HL-60 (cell line): ENCODE measurements around the gene KCNH1.
A peak's percentile ranks its signal among the peaks of the same experiment; 100 is the strongest.

Experiments
- DNase-seq, 2 experiments: peaks; one replicate each; pipeline ENCODE4 v3.0.0-alpha.2; 2010 to 2020; ENCODE audit warnings: low read depth in 1 of 2, low spot score in 1 of 2
- H3K27ac ChIP-seq: fragments of 250-450 bp; sonication (Bioruptor Pico); replicated peaks from 2 replicates; pipeline ENCODE4 v1.5.1; 2020; ENCODE audit warnings: mild to moderate bottlenecking, moderate library complexity
- H3K27me3 ChIP-seq: fragments of 250-450 bp; sonication (Bioruptor Pico); 2 replicates; pipeline ENCODE4 v1.5.1; 2021; ENCODE audit warnings: mild to moderate bottlenecking, moderate library complexity; ENCODE audit not compliant: insufficient read depth, poor library complexity, severe bottlenecking
- H3K4me3 ChIP-seq: replicated peaks from 2 replicates; pipeline ENCODE4 v1.5.1; 2011; ENCODE audit warnings: mild to moderate bottlenecking, control low read depth, low read length; ENCODE audit not compliant: insufficient read depth
- GABPA ChIP-seq: IDR thresholded peaks from 2 replicates; pipeline ENCODE4 v1.6.1; 2012; ENCODE audit warnings: low read depth
- POLR2AphosphoS5 ChIP-seq: IDR thresholded peaks from 2 replicates; pipeline ENCODE4 v1.6.1; 2012; ENCODE audit warnings: low read depth
- SPI1 ChIP-seq: IDR thresholded peaks from 2 replicates; pipeline ENCODE4 v1.6.1; 2012; ENCODE audit warnings: low read depth, mild to moderate bottlenecking, borderline replicate concordance
- TF ChIP-seq, protein P1 (sequence below): IDR thresholded peaks from one replicate; pipeline ENCODE4 v1.5.1; 2011; ENCODE audit warnings: low read length, control low read depth, inconsistent platforms; ENCODE audit not compliant: insufficient read depth
- TF ChIP-seq, protein P2 (sequence below): IDR thresholded peaks from 2 replicates; pipeline ENCODE4 v1.6.1; 2012; ENCODE audit warnings: low read depth; ENCODE audit not compliant: insufficient replicate concordance

KCNH1 gene

GRCh38 chr1:210695026-210695425, 438.9 kb downstream of the KCNH1 start:
- Histone ChIP-seq H3K4me3 (no peak overlapping the region), H3K27ac (no peak overlapping the region), H3K27me3 (no peaks in the 10 kb centered on the region)
- DNase-seq, result no peak
- no peak for TF ChIP-seq GABPA
- TF ChIP-seq, protein P1, sequence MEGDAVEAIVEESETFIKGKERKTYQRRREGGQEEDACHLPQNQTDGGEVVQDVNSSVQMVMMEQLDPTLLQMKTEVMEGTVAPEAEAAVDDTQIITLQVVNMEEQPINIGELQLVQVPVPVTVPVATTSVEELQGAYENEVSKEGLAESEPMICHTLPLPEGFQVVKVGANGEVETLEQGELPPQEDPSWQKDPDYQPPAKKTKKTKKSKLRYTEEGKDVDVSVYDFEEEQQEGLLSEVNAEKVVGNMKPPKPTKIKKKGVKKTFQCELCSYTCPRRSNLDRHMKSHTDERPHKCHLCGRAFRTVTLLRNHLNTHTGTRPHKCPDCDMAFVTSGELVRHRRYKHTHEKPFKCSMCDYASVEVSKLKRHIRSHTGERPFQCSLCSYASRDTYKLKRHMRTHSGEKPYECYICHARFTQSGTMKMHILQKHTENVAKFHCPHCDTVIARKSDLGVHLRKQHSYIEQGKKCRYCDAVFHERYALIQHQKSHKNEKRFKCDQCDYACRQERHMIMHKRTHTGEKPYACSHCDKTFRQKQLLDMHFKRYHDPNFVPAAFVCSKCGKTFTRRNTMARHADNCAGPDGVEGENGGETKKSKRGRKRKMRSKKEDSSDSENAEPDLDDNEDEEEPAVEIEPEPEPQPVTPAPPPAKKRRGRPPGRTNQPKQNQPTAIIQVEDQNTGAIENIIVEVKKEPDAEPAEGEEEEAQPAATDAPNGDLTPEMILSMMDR, result no peak
- TF ChIP-seq, protein P2, sequence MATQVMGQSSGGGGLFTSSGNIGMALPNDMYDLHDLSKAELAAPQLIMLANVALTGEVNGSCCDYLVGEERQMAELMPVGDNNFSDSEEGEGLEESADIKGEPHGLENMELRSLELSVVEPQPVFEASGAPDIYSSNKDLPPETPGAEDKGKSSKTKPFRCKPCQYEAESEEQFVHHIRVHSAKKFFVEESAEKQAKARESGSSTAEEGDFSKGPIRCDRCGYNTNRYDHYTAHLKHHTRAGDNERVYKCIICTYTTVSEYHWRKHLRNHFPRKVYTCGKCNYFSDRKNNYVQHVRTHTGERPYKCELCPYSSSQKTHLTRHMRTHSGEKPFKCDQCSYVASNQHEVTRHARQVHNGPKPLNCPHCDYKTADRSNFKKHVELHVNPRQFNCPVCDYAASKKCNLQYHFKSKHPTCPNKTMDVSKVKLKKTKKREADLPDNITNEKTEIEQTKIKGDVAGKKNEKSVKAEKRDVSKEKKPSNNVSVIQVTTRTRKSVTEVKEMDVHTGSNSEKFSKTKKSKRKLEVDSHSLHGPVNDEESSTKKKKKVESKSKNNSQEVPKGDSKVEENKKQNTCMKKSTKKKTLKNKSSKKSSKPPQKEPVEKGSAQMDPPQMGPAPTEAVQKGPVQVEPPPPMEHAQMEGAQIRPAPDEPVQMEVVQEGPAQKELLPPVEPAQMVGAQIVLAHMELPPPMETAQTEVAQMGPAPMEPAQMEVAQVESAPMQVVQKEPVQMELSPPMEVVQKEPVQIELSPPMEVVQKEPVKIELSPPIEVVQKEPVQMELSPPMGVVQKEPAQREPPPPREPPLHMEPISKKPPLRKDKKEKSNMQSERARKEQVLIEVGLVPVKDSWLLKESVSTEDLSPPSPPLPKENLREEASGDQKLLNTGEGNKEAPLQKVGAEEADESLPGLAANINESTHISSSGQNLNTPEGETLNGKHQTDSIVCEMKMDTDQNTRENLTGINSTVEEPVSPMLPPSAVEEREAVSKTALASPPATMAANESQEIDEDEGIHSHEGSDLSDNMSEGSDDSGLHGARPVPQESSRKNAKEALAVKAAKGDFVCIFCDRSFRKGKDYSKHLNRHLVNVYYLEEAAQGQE, result no peak
- TF ChIP-seq POLR2AphosphoS5, result no peak
- no peak for TF ChIP-seq SPI1

GRCh38 chr1:210692796-210693195, 441.2 kb downstream of the KCNH1 start:
- Histone ChIP-seq H3K4me3 (no peak overlapping the region), H3K27me3 (no peaks in the 10 kb centered on the region), H3K27ac (peak overlapping the region; percentile 4; the same call in 1 of the 2 replicates)
- TF ChIP-seq POLR2AphosphoS5, result no peak
- peak; percentile 76 for TF ChIP-seq SPI1
- peak in 1 of 2 experiments; percentile 74 for DNase-seq

- TF ChIP-seq, protein P1, result no peak
- TF ChIP-seq, protein P2, result no peak
- TF ChIP-seq POLR2AphosphoS5 (no peak), GABPA (no peak), SPI1 (no peak)
- no peak overlapping the region for H3K4me3 ChIP-seq
- no peak overlapping the region for H3K27ac ChIP-seq
- no peaks in the 10 kb centered on the region for H3K27me3 ChIP-seq
- no peak for DNase-seq
Measured at GRCh38 chr1:210691039-210691610, 442.8 kb downstream of the KCNH1 start.

- Histone ChIP-seq H3K27ac (no peak overlapping the region), H3K4me3 (no peak overlapping the region), H3K27me3 (no peaks in the 10 kb centered on the region)
- TF ChIP-seq, protein P2, result no peak
- TF ChIP-seq POLR2AphosphoS5 (no peak), GABPA (no peak), SPI1 (no peak)
- TF ChIP-seq, protein P1, result no peak
- DNase-seq, result no peak
Measured at GRCh38 chr1:210690236-210690635, 443.7 kb downstream of the KCNH1 start.
